ENCODE data around the gene C2CD4C. TPM values are rescaled to one million over a fixed set of nuclear protein-coding genes. Genes with fewer than 3 reads are reported as not detected.
"Not testable (repeated sequence)": the region's sequence is repeated elsewhere in the genome, so short reads cannot be mapped to it uniquely, and the experiment has no call there.

Gene C2CD4C
- total RNA-seq, 1 experiment from 2014 or later = 14.6 TPM

GRCh38 chr19:428149-428548 lies 19.2 kb upstream of the C2CD4C start:
- no peaks in the 10 kb centered on the region for H3K4me1 ChIP-seq (ENCODE audit: insufficient read depth, low read length)
- no peak for TF ChIP-seq CTCF (conservative IDR thresholded peaks at IDR 0.05)
- H4K91ac ChIP-seq (ENCODE audit: insufficient read length, low read depth, low read length) = no peak overlapping the region
- H4K20me1 ChIP-seq (ENCODE audit: control insufficient read depth, insufficient read depth, insufficient read length) = no peaks in the 10 kb centered on the region
- no peak overlapping the region for H2BK12ac ChIP-seq (ENCODE audit: insufficient read length, low read depth, low read length)
- no peak overlapping the region for H2BK5ac ChIP-seq (ENCODE audit: insufficient read length, low read length)
- no peaks in the 10 kb centered on the region; the same call in 1 of the 2 replicates for H3K27me3 ChIP-seq (ENCODE audit: insufficient read depth, low read length)
- peaks cover 16% of the 10 kb centered on the region for H3K27me3 Mint-ChIP-seq (ENCODE audit: low read depth)
- no peak for DNase-seq
- peaks cover 13% of the 10 kb centered on the region for H3K9me3 ChIP-seq (ENCODE audit: control insufficient read depth, low read depth, low read length)
- no peak overlapping the region for H2BK20ac ChIP-seq (ENCODE audit: low read depth, low read length, poor library complexity, severe bottlenecking)
- H3K9me3 Mint-ChIP-seq = peaks cover 14 to 25% of the 10 kb centered on the region in 2 experiments
- H3K4ac ChIP-seq (ENCODE audit: low read depth, low read length) = no peak overlapping the region
- no peak overlapping the region for H3K14ac ChIP-seq (ENCODE audit: insufficient read depth, low read length)
- no peaks in the 10 kb centered on the region; the same call in 1 of the 2 replicates for H3K79me2 ChIP-seq (ENCODE audit: insufficient read depth, low read length)
- no peak overlapping the region for H3K56ac ChIP-seq (ENCODE audit: insufficient read length, low read depth, low read length)
- no peak overlapping the region for H2BK120ac ChIP-seq (ENCODE audit: low read depth, low read length, poor library complexity, severe bottlenecking)
- H3K23me2 ChIP-seq (ENCODE audit: insufficient read length, low read depth, low read length, poor library complexity, severe bottlenecking) = no peaks in the 10 kb centered on the region
- H3K4me3 Mint-ChIP-seq = no peak overlapping the region; a peak in 1 of 5 replicates
- peaks cover 0 to 8% of the 10 kb centered on the region in 2 experiments; a peak in 1 of 4 replicates for H3K4me1 Mint-ChIP-seq
- no peak overlapping the region for H3K27ac ChIP-seq (ENCODE audit: insufficient read length, low read depth, low read length)
- no peak overlapping the region for H2AFZ ChIP-seq (ENCODE audit: low read length)
- no peak overlapping the region for H3T11ph ChIP-seq (ENCODE audit: low read length)
- no peak overlapping the region for H4K5ac ChIP-seq (ENCODE audit: insufficient read length, low read depth, low read length)
- H2AK5ac ChIP-seq (ENCODE audit: insufficient read length, low read length) = peak overlapping the region; percentile 54
- no peak overlapping the region for H3K27ac Mint-ChIP-seq
- H3K79me1 ChIP-seq (ENCODE audit: insufficient read depth, low read depth, low read length, poor library complexity, severe bottlenecking) = no peaks in the 10 kb centered on the region
- no peak overlapping the region for H3K9ac ChIP-seq (ENCODE audit: extremely low read depth, insufficient read length, low read length)
- H2BK15ac ChIP-seq (ENCODE audit: low read depth, low read length) = no peak overlapping the region
- no peak overlapping the region for H4K8ac ChIP-seq (replicated peaks; ENCODE audit: insufficient read length, low read depth, low read length)
- H3K18ac ChIP-seq (ENCODE audit: insufficient read length, low read depth, low read length) = no peak overlapping the region
- WGBS (ENCODE audit: extremely low coverage, insufficient read length, low lambda C conversion rate) = no CpG with 5 or more reads among the region's 15 CpGs
- H3K23ac ChIP-seq (ENCODE audit: insufficient read length, low read depth, low read length) = no peak overlapping the region
- peaks cover 4 to 28% (median 4%) of the 10 kb centered on the region in 3 experiments; a peak in 6 of 7 replicates for H3K36me3 Mint-ChIP-seq (ENCODE audit: insufficient read depth in 1 of 3, low read depth in 3 of 3)
- no peak overlapping the region for H3K4me2 ChIP-seq (ENCODE audit: insufficient read depth, insufficient read length, low read length)

DNA sequence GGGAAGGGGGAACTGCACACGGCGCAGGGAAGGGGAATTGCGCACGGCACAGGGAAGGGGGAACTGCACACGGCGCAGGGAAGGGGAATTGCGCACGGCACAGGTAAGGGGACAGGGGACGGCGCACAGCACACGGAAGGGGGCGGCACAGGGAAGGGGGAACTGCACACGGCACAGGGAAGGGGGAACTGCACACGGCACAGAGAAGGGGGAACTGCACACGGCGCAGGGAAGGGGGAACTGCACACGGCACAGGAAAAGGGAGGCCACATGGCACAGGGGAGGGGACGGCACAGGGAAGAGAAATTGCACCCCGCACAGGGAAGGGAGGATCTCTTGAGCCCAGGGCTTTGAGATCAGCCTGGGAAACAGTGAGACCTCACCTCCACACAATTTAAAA lies 18.7 kb upstream of the C2CD4C start:
- not testable (repeated sequence) for H3K4me1 Mint-ChIP-seq; H3K4me2 ChIP-seq (ENCODE audit: insufficient read depth, insufficient read length, low read length); H3K4ac ChIP-seq (ENCODE audit: low read depth, low read length); H2BK5ac ChIP-seq (ENCODE audit: insufficient read length, low read length); H2BK15ac ChIP-seq (ENCODE audit: low read depth, low read length); H3T11ph ChIP-seq (ENCODE audit: low read length); DNase-seq; H3K4me1 ChIP-seq (ENCODE audit: insufficient read depth, low read length); H2BK20ac ChIP-seq (ENCODE audit: low read depth, low read length, poor library complexity, severe bottlenecking); H4K8ac ChIP-seq (replicated peaks; ENCODE audit: insufficient read length, low read depth, low read length); H3K27ac ChIP-seq (ENCODE audit: insufficient read length, low read depth, low read length); H3K14ac ChIP-seq (ENCODE audit: insufficient read depth, low read length); H4K91ac ChIP-seq (ENCODE audit: insufficient read length, low read depth, low read length); H3K4me3 Mint-ChIP-seq; H3K27me3 ChIP-seq (ENCODE audit: insufficient read depth, low read length); H3K27ac Mint-ChIP-seq; H4K5ac ChIP-seq (ENCODE audit: insufficient read length, low read depth, low read length); H2AFZ ChIP-seq (ENCODE audit: low read length); H3K79me1 ChIP-seq (ENCODE audit: insufficient read depth, low read depth, low read length, poor library complexity, severe bottlenecking); H2AK5ac ChIP-seq (ENCODE audit: insufficient read length, low read length); H2BK120ac ChIP-seq (ENCODE audit: low read depth, low read length, poor library complexity, severe bottlenecking); H4K20me1 ChIP-seq (ENCODE audit: control insufficient read depth, insufficient read depth, insufficient read length); H3K18ac ChIP-seq (ENCODE audit: insufficient read length, low read depth, low read length); H3K9ac ChIP-seq (ENCODE audit: extremely low read depth, insufficient read length, low read length); H3K56ac ChIP-seq (ENCODE audit: insufficient read length, low read depth, low read length); H3K23ac ChIP-seq (ENCODE audit: insufficient read length, low read depth, low read length); H2BK12ac ChIP-seq (ENCODE audit: insufficient read length, low read depth, low read length); H3K23me2 ChIP-seq (ENCODE audit: insufficient read length, low read depth, low read length, poor library complexity, severe bottlenecking); H3K79me2 ChIP-seq (ENCODE audit: insufficient read depth, low read length)
- WGBS (ENCODE audit: extremely low coverage, insufficient read length, low lambda C conversion rate) = no CpG with 5 or more reads among the region's 19 CpGs
- Mint-ChIP-seq H3K27me3 (ENCODE audit: low read depth) (peaks cover 16% of the 10 kb centered on the region), H3K9me3 (peaks cover 14 to 25% of the 10 kb centered on the region in 2 experiments), H3K36me3 (ENCODE audit: insufficient read depth in 1 of 3, low read depth in 3 of 3) (peaks cover 4 to 28% (median 4%) of the 10 kb centered on the region in 3 experiments; a peak in 6 of 7 replicates)
- peaks cover 13% of the 10 kb centered on the region for H3K9me3 ChIP-seq (ENCODE audit: control insufficient read depth, low read depth, low read length)
